GM23248 (cell line): ENCODE data around the gene OMG.

Experiments
- EZH2 ChIP-seq: fragments of 200-600 bp; sonication (generic); IDR thresholded peaks from 2 replicates; pipeline ENCODE4 v1.6.1; 2018; ENCODE audit warnings: antibody characterized with exemption, mild to moderate bottlenecking; ENCODE audit not compliant: insufficient read depth, poor library complexity, severe bottlenecking
- EZH2phosphoT487 ChIP-seq: fragments of 200-600 bp; sonication (generic); IDR thresholded peaks from 2 replicates; pipeline ENCODE4 v1.6.1; 2018; ENCODE audit warnings: antibody characterized with exemption, moderate library complexity, mild to moderate bottlenecking, low read depth; ENCODE audit not compliant: insufficient read depth

DNA sequence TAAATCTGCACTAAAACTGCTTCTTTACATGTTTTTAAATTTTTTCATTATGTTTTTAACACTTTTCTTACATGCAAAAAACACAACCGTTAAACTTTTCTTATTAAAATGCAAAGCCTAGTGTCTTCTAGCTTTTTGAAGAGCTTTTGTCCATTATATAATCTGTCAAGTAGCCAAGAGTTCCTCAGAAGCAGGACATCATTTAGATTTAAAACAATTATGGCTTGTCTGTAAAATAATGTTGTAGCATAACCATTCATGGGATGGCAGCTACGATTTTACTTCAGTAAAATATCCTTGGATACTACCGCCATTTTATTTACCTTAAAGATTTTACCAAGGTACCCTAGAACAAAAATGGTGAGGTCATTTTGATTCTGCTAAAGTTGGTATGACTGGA lies 2.8 kb downstream of the OMG start:
- TF ChIP-seq EZH2 (no peak), EZH2phosphoT487 (no peak)
